Osteocyte (in vitro differentiated cells): ENCODE results near the gene HIF1AN. TPM values are rescaled to one million over a fixed set of nuclear protein-coding genes. Genes with fewer than 3 reads are reported as not detected.

Experiments used
- DNase-seq: peaks from one replicate; pipeline ENCODE4 v3.0.0; 2021; ENCODE audit warnings: mixed read lengths; ENCODE audit not compliant: unreplicated experiment; ENCODE audit errors: extremely low spot score
- H3K27ac Mint-ChIP-seq: one replicate; pipeline ENCODE4 v1.8.0; 2021; ENCODE audit warnings: mild to moderate bottlenecking, mixed read lengths; ENCODE audit not compliant: unreplicated experiment
- H3K27me3 Mint-ChIP-seq: one replicate; pipeline ENCODE4 v1.8.0; 2021; ENCODE audit warnings: mixed read lengths; ENCODE audit not compliant: unreplicated experiment
- H3K36me3 Mint-ChIP-seq: one replicate; pipeline ENCODE4 v1.8.0; 2021; ENCODE audit warnings: mixed read lengths; ENCODE audit not compliant: unreplicated experiment
- H3K4me1 Mint-ChIP-seq: one replicate; pipeline ENCODE4 v1.8.0; 2021; ENCODE audit warnings: mixed read lengths; ENCODE audit not compliant: unreplicated experiment
- H3K4me3 Mint-ChIP-seq: one replicate; pipeline ENCODE4 v1.8.0; 2021; ENCODE audit warnings: mild to moderate bottlenecking, moderate library complexity, mixed read lengths; ENCODE audit not compliant: unreplicated experiment
- H3K9me3 Mint-ChIP-seq: one replicate; pipeline ENCODE4 v1.8.0; 2021; ENCODE audit warnings: mixed read lengths; ENCODE audit not compliant: unreplicated experiment
- CTCF ChIP-seq: fragments of 200-600 bp; sonication (generic); IDR thresholded peaks from 2 replicates; pipeline ENCODE4 v1.5.0; 2021; ENCODE audit warnings: antibody characterized with exemption, mild to moderate bottlenecking, moderate library complexity
- total RNA-seq: library from RNA; stranded (reverse); gene quantifications from 2 replicates; pipeline ENCODE4 v1.2.1, GENCODE V29; 2021

HIF1AN gene
- total RNA-seq, 1 donor from 2014 or later = 50.6 TPM

- H3K9me3 Mint-ChIP-seq = no peaks in the 10 kb centered on the region
- no peak overlapping the region for H3K4me3 Mint-ChIP-seq
- peaks cover 6% of the 10 kb centered on the region for H3K4me1 Mint-ChIP-seq
- no peaks in the 10 kb centered on the region for H3K27me3 Mint-ChIP-seq
- no peak overlapping the region for H3K27ac Mint-ChIP-seq
- peaks cover 55% of the 10 kb centered on the region for H3K36me3 Mint-ChIP-seq
- no peak for TF ChIP-seq CTCF
- DNase-seq = no peak
Measured at GRCh38 chr10:100498059-100498458, 37.7 kb upstream of the HIF1AN start.

- Mint-ChIP-seq H3K27me3 (no peaks in the 10 kb centered on the region), H3K4me1 (peaks cover 32% of the 10 kb centered on the region), H3K36me3 (peaks cover 48% of the 10 kb centered on the region), H3K27ac (no peak overlapping the region), H3K4me3 (no peak overlapping the region), H3K9me3 (no peaks in the 10 kb centered on the region)
- DNase-seq = no peak
- TF ChIP-seq CTCF = no peak
Measured at GRCh38 chr10:100501423-100501822, 34.3 kb upstream of the HIF1AN start.

- Mint-ChIP-seq H3K4me3 (no peak overlapping the region), H3K27me3 (no peaks in the 10 kb centered on the region), H3K9me3 (no peaks in the 10 kb centered on the region), H3K36me3 (peaks cover 44% of the 10 kb centered on the region), H3K4me1 (peaks cover 37% of the 10 kb centered on the region), H3K27ac (no peak overlapping the region)
- TF ChIP-seq CTCF = no peak
- no peak for DNase-seq
Measured at GRCh38 chr10:100502926-100503494, 32.7 kb upstream of the HIF1AN start.

- Mint-ChIP-seq H3K27ac (peak overlapping the region; percentile 64), H3K9me3 (no peaks in the 10 kb centered on the region), H3K4me3 (no peak overlapping the region), H3K27me3 (no peaks in the 10 kb centered on the region), H3K4me1 (peaks cover 38% of the 10 kb centered on the region), H3K36me3 (peaks cover 39% of the 10 kb centered on the region)
- no peak for DNase-seq
- no peak for TF ChIP-seq CTCF
Measured at GRCh38 chr10:100504096-100504495, 31.6 kb upstream of the HIF1AN start.

GRCh38 chr10:100505164-100505563 lies 30.6 kb upstream of the HIF1AN start:
- H3K4me1 Mint-ChIP-seq = peaks cover 38% of the 10 kb centered on the region
- peaks cover 32% of the 10 kb centered on the region for H3K36me3 Mint-ChIP-seq
- no peak overlapping the region for H3K4me3 Mint-ChIP-seq
- no peak for TF ChIP-seq CTCF
- no peaks in the 10 kb centered on the region for H3K27me3 Mint-ChIP-seq
- H3K9me3 Mint-ChIP-seq = no peaks in the 10 kb centered on the region
- DNase-seq = no peak
- no peak overlapping the region for H3K27ac Mint-ChIP-seq
